BLaER1 (cell line): Measurements from ENCODE around the gene CADM4.
"Not testable (repeated sequence)": the region's sequence is repeated elsewhere in the genome, so short reads cannot be mapped to it uniquely, and the experiment has no call there.

Experiments used
- H3K27ac ChIP-seq: shearing (Covaris generic); formaldehyde crosslinking; 2 replicates; pipeline ENCODE4 v1.8.1; 2022
- H3K27me3 ChIP-seq: shearing (Covaris generic); formaldehyde crosslinking; 2 replicates; pipeline ENCODE4 v1.8.1; 2022
- H3K36me3 ChIP-seq: shearing (Covaris generic); formaldehyde crosslinking; 2 replicates; pipeline ENCODE4 v1.8.1; 2022
- H3K4me1 ChIP-seq: shearing (Covaris generic); formaldehyde crosslinking; 2 replicates; pipeline ENCODE4 v1.8.1; 2022
- H3K4me2 ChIP-seq: shearing (Covaris generic); formaldehyde crosslinking; 2 replicates; pipeline ENCODE4 v1.8.1; 2022
- H3K4me3 ChIP-seq: shearing (Covaris generic); formaldehyde crosslinking; 2 replicates; pipeline ENCODE4 v1.8.1; 2022
- H3K9ac ChIP-seq: shearing (Covaris generic); formaldehyde crosslinking; 2 replicates; pipeline ENCODE4 v1.8.1; 2022
- H3K9me3 ChIP-seq: shearing (Covaris generic); formaldehyde crosslinking; 2 replicates; pipeline ENCODE4 v1.8.1; 2022
- H4K20me1 ChIP-seq: shearing (Covaris generic); formaldehyde crosslinking; 2 replicates; pipeline ENCODE4 v1.8.1; 2022
- Cebpa-rat ChIP-seq: shearing (Covaris generic); IDR thresholded peaks from 2 replicates; pipeline ENCODE4 v1.8.1; 2022

CADM4 gene

DNA sequence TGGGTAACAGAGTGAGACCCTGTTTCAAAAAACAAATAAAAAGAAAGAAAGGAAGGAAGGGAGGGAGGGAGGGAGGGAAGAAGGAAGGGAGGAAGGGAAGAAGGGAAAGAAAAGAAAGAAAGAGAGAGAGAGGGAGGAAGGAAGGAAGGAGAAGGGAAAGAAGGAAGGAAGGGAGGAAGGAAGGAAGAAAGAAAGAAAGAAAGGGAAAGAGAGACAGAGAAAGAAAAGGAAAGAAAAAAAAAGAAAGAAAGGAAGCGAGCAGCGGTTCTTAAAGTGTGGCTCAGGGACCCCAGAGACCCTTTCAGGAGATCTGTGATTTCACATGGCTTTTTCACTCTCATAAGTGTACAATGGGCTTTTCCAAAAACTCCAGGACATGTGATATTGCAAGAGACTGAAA is 9.9 kb upstream of the CADM4 start:
- Histone ChIP-seq H3K4me3 (no peak overlapping the region), H3K4me1 (no peaks in the 10 kb centered on the region), H3K27ac (no peak overlapping the region), H3K4me2 (no peak overlapping the region), H3K36me3 (peaks cover 85% of the 10 kb centered on the region), H3K27me3 (no peaks in the 10 kb centered on the region), H3K9ac (no peak overlapping the region), H4K20me1 (no peaks in the 10 kb centered on the region), H3K9me3 (no peaks in the 10 kb centered on the region)
- no peak for TF ChIP-seq Cebpa-rat

DNA sequence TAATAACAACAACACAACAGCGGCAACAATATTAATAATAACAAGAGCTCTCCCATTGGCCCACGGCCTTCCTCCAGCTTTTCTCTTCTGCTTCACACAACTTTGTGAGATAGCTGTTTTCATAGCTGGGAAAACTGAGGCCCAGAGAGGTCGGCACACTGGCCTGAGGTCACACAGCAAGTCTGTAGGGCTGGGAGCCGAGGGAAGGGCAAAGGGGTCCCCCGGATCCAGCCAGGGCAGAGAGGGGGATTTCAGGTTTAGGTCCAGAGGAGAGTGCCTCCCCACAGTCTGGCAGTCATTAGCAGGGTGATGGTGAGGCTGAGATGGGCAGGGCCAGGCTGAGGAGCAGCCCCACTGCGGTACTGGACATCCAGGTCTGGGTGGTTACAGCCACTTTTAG is 9.0 kb upstream of the CADM4 start:
- H4K20me1 ChIP-seq: no peaks in the 10 kb centered on the region
- H3K27ac ChIP-seq: no peak overlapping the region
- H3K9me3 ChIP-seq: no peaks in the 10 kb centered on the region
- H3K27me3 ChIP-seq: no peaks in the 10 kb centered on the region
- H3K4me1 ChIP-seq: no peaks in the 10 kb centered on the region
- peaks cover 77% of the 10 kb centered on the region for H3K36me3 ChIP-seq
- TF ChIP-seq Cebpa-rat: no peak
- no peak overlapping the region for H3K4me3 ChIP-seq
- H3K4me2 ChIP-seq: no peak overlapping the region
- no peak overlapping the region for H3K9ac ChIP-seq

DNA sequence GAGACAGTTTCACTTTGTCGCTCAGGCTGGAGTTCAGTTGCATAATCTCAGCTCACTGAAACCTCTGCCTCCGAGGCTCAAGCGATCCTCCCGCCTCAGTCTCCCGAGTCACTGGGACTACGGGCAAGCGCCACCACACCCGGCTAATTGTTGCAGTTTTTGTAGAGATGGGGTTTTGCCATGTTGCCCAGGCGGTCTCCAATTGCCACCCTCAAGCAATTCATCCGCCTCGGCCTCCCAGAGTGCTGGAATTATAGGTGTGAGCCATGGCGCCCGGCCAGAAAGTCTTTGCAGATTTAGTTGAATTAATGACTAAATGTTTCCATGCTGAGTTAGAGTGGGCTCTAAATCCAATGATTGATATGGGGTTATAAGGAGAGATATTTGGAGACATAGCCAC is 4.5 kb upstream of the CADM4 start:
- H3K4me3 ChIP-seq: no peak overlapping the region
- TF ChIP-seq Cebpa-rat: no peak
- H3K4me2 ChIP-seq: no peak overlapping the region
- H3K9ac ChIP-seq: no peak overlapping the region
- no peaks in the 10 kb centered on the region for H4K20me1 ChIP-seq
- H3K27me3 ChIP-seq: peaks cover 3% of the 10 kb centered on the region; the same call in 1 of the 2 replicates
- no peak overlapping the region for H3K27ac ChIP-seq
- no peaks in the 10 kb centered on the region for H3K9me3 ChIP-seq
- peaks cover 10% of the 10 kb centered on the region for H3K4me1 ChIP-seq
- peaks cover 35% of the 10 kb centered on the region for H3K36me3 ChIP-seq

DNA sequence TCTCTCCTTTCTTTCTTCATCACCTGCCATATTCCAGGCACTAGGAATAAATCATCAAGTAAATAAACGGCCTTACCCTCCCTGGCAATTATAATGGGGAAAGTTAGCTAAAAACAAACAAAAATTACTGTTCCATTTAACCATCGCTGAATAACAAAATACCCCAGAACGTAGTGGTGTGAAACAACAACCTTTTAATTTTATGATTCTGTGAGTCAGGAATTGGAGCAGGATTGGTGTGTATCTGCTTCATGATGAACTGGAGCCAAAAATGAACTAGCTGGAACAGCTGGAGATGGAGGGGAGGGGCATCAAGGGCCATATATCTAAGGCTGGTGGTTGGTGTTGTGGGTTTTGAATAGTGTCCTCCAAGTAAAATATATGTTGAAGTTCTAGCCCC is 3.7 kb upstream of the CADM4 start:
- no peak overlapping the region for H3K27ac ChIP-seq
- peaks cover 27% of the 10 kb centered on the region for H3K36me3 ChIP-seq
- no peak overlapping the region for H3K4me3 ChIP-seq
- no peaks in the 10 kb centered on the region for H3K9me3 ChIP-seq
- H3K4me1 ChIP-seq: peaks cover 18% of the 10 kb centered on the region
- TF ChIP-seq Cebpa-rat: no peak
- no peak overlapping the region for H3K9ac ChIP-seq
- H3K4me2 ChIP-seq: no peak overlapping the region
- H4K20me1 ChIP-seq: no peaks in the 10 kb centered on the region
- peaks cover 3% of the 10 kb centered on the region; the same call in 1 of the 2 replicates for H3K27me3 ChIP-seq

DNA sequence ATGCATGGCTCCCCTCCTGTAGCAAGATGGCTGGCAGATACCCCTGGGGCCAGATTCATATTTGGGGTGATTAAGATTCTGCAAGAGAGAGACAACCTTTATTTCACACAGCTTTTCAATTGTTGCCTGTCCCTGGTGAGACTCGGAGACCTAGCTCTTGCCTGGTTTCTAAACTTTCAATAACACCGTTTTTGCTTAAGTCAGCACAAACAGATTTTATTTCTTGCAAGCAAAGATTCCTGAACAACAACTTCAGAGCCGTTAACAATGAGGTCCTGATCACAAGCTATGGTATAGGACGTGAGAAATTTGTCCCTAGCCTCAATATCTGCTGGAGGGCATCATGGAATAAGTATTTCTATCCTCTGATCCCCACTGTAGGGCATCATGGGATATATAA is 2.9 kb upstream of the CADM4 start:
- Histone ChIP-seq H3K4me2 (no peak overlapping the region), H3K4me1 (peaks cover 26% of the 10 kb centered on the region), H3K4me3 (no peak overlapping the region), H3K27me3 (peaks cover 3% of the 10 kb centered on the region; the same call in 1 of the 2 replicates), H4K20me1 (no peaks in the 10 kb centered on the region), H3K27ac (no peak overlapping the region), H3K36me3 (peaks cover 19% of the 10 kb centered on the region), H3K9ac (no peak overlapping the region), H3K9me3 (no peaks in the 10 kb centered on the region)
- no peak for TF ChIP-seq Cebpa-rat

DNA sequence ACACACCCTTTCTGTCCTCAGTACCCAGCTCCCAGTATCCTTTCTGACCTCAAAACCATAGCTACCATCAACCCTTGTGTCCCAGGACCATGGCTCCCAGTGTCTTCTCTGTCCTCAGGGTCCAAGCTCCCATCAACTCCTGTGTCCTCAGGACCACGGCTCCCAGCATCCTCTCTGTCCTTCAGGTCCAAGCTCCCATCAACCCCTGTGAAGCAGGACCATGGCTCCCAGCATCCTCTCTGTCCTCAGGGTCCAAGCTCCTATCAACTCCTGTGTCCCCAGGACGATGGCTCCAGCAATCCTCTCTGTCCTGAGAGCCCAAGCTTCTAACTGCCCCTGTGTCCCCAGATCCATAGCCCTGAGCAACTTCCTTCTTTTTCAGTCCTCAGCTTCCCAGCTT is 1.7 kb upstream of the CADM4 start:
- Histone ChIP-seq H3K4me1 (peaks cover 37% of the 10 kb centered on the region), H3K36me3 (peaks cover 7% of the 10 kb centered on the region), H3K27ac (no peak overlapping the region), H3K27me3 (peaks cover 3% of the 10 kb centered on the region; the same call in 1 of the 2 replicates), H3K4me3 (no peak overlapping the region), H3K9ac (no peak overlapping the region), H3K9me3 (no peaks in the 10 kb centered on the region), H4K20me1 (no peaks in the 10 kb centered on the region), H3K4me2 (no peak overlapping the region)
- no peak for TF ChIP-seq Cebpa-rat

DNA sequence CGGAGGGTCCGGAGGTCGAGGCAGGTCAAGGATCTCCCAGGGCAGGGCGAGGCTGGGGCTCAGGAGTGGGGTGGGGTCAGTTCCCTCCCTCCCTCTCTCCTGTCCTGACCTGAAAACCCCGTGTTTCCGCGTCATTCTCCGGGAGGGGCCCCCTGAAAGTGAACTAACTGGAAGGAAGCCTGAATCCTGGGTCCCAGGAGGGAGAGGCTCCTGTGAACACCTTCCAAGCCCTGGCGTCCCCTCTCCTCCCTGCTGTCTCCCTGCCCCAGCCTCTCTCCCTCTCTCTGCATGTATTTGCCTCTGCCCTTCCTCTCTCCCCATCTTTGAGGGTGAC is 741 bp upstream of the CADM4 start:
- peaks cover 47% of the 10 kb centered on the region for H3K4me1 ChIP-seq
- peak overlapping the region; percentile 96 for H3K4me2 ChIP-seq
- 0 out of 2 replicates have a peak overlapping the region, but pooled peaks have one; percentile 49 for H3K27ac ChIP-seq
- H3K36me3 ChIP-seq: no peaks in the 10 kb centered on the region
- H3K27me3 ChIP-seq: peaks cover 3% of the 10 kb centered on the region; the same call in 1 of the 2 replicates
- TF ChIP-seq Cebpa-rat: no peak
- no peaks in the 10 kb centered on the region for H3K9me3 ChIP-seq
- peak overlapping the region; percentile 65; the same call in 1 of the 2 replicates for H3K9ac ChIP-seq
- H3K4me3 ChIP-seq: peak overlapping the region; percentile 85
- H4K20me1 ChIP-seq: no peaks in the 10 kb centered on the region

DNA sequence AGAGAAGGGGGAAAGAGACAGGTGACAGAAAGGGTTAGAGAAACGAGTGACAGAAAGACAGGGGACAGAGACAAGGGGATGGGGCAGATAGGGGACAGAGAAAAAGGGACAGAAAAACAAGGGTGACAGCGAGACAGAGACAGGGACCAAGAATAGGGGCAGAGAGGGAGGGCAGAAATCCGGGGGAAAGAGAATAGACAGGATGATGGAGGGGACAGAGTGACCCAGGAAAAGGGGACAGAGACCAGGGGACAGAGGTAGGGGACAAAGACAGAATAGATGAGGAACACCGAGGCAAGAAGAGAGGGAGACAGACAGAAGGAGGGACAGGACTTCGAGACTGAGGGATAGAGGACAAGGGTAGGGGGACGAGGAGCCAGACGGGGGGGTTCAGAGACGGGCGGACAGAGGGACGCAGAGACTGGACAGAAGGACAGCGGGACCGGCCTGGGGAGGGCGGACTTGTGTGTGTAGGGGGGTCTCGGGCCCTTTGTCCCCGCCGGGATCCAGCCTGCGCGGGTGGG is 593 bp downstream of the CADM4 start:
- Histone ChIP-seq H3K9me3 (no peaks in the 10 kb centered on the region), H3K4me1 (peaks cover 60% of the 10 kb centered on the region), H3K9ac (peak overlapping the region; percentile 92), H4K20me1 (no peaks in the 10 kb centered on the region), H3K36me3 (no peaks in the 10 kb centered on the region), H3K4me3 (peak overlapping the region; percentile 85), H3K27ac (peak overlapping the region; percentile 90), H3K27me3 (peaks cover 3% of the 10 kb centered on the region; the same call in 1 of the 2 replicates), H3K4me2 (peak overlapping the region; percentile 95)
- TF ChIP-seq Cebpa-rat: no peak

DNA sequence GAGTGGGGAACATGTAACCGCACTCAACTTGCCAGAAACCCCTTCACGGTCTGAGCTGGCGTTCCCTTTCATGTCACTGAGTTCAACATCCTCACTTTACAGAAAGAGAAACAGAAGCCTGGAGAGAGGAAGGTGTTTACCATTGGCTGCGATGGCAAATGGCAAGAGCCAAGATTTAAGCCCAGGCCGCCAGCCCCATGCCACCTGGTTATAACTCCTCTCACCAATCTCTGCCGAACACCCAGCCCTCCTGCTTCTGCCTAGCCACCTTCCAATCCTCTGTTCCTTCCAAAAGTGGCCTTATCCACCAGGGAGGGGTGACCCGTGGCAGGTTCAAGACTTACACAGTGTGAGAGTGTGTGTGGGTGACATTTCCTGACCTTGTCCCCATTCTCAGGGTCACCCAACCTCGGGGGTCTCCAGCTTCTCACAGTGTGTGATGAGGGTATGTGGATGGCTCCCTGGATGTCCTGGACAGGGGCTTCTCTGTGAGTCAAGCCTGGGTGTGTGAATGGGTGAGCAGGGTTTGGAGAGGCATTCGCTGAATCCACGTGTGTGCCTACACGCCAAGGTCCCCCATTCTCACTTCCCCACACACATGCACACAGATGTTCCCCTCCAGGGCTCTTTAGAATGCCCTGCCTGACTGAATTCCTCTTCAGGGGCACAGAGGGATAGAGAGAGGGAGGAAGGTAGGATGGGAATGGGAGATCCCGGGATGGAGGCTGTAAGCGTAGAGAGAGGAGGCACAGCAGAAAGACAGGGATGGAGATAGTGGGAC is 1.2 kb downstream of the CADM4 start:
- Histone ChIP-seq H3K4me2 (peak overlapping the region; percentile 95), H3K4me3 (peak overlapping the region; percentile 85)

DNA sequence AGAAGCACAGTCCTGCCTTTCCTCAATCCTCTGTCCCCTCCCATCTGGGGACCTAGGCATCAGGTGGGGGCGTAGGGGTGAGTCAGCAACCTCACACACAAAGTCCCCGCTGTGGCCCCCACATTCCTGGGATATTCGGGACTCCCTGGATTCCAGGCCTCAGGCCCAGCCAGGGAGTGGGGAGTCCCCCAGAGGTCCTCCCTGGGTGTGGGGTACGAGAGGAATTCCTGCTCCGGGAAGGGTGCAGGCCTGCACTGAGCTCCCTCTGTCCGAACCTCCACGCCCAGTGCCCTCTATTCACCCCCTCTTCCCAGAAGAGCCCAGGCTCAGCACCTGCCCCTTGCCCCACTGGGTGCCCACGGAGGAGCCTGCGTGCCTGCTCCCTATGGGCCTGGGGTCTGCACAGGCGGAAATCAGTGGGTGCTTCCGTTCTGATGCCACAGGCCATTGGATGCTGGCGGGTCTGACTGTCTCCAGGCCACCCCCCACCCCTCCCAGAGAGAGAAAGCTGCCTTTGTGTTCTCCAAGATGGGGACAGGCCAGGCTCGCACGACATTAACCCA is 3.4 kb downstream of the CADM4 start:
- H3K4me3 ChIP-seq: 0 out of 2 replicates have a peak overlapping the region, but pooled peaks have one; percentile 38
- H3K9ac ChIP-seq: peak overlapping the region; percentile 34; the same call in 1 of the 2 replicates
- H3K9me3 ChIP-seq: no peaks in the 10 kb centered on the region
- peaks cover 3% of the 10 kb centered on the region; the same call in 1 of the 2 replicates for H3K27me3 ChIP-seq
- H3K4me1 ChIP-seq: peaks cover 60% of the 10 kb centered on the region
- no peak for TF ChIP-seq Cebpa-rat
- 0 out of 2 replicates have a peak, but pooled peaks cover 5% of the 10 kb centered on the region for H3K36me3 ChIP-seq
- H3K27ac ChIP-seq: peak overlapping the region; percentile 68
- H3K4me2 ChIP-seq: peak overlapping the region; percentile 74
- H4K20me1 ChIP-seq: no peaks in the 10 kb centered on the region

More for the DNA sequence above, 1.2 kb downstream of the CADM4 start:
- Histone ChIP-seq H3K9ac (peak overlapping the region; percentile 92), H3K9me3 (no peaks in the 10 kb centered on the region), H3K27ac (no peak overlapping the region), H3K4me1 (peaks cover 60% of the 10 kb centered on the region), H3K36me3 (no peaks in the 10 kb centered on the region), H4K20me1 (no peaks in the 10 kb centered on the region), H3K27me3 (peaks cover 3% of the 10 kb centered on the region; the same call in 1 of the 2 replicates)
- no peak for TF ChIP-seq Cebpa-rat

DNA sequence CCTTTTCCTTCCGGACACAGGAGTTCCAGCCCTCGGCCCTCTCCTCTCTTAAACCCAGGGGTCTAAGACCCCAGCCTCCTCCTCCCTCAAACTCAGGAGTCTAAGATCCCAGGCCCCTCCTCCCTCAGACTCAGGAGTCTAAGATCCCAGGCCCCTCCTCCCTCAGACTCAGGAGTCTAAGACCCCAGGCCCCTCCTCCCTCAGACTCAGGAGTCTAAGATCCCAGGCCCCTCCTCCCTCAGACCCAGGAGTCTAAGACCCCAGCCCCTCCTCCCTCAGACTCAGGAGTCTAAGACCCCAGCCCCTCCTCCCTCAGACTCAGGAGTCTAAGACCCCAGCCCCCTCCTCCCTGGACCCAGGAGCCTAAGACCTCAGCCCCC is 4.1 kb downstream of the CADM4 start:
- H3K4me2 ChIP-seq: peak overlapping the region; percentile 74
- peaks cover 58% of the 10 kb centered on the region for H3K4me1 ChIP-seq
- not testable (repeated sequence) for H3K9me3 ChIP-seq, H3K36me3 ChIP-seq, H3K27me3 ChIP-seq, H4K20me1 ChIP-seq
- H3K9ac ChIP-seq: peak overlapping the region; percentile 70
- peak overlapping the region; percentile 38; the same call in 1 of the 2 replicates for H3K4me3 ChIP-seq
- H3K27ac ChIP-seq: peak overlapping the region; percentile 79
